LoVo (cell line): Measurements from ENCODE around the gene PPARD.
"Not testable (repeated sequence)": the region's sequence is repeated elsewhere in the genome, so short reads cannot be mapped to it uniquely, and the experiment has no call there.

ENCODE experiments used
- DNase-seq: peaks from one replicate; pipeline ENCODE4 v3.0.0-alpha.2; 2016; ENCODE audit warnings: low spot score

PPARD gene

GRCh38 chr6:35312076-35312800 lies 30.1 kb upstream of the PPARD start:
- no peak for DNase-seq

GRCh38 chr6:35312807-35313206 lies 29.6 kb upstream of the PPARD start:
- no peak for DNase-seq

GRCh38 chr6:35317483-35318195 lies 24.7 kb upstream of the PPARD start:
- no peak for DNase-seq

- DNase-seq: peak; percentile 63
These were observed 23.9 kb upstream of the PPARD start for GRCh38 chr6:35318196-35319171.

- DNase-seq: no peak
These were observed 22.9 kb upstream of the PPARD start for GRCh38 chr6:35319346-35320030.

GRCh38 chr6:35320031-35320410 lies 22.3 kb upstream of the PPARD start:
- DNase-seq: no peak

- DNase-seq: no peak
These were observed 21.3 kb upstream of the PPARD start for GRCh38 chr6:35321091-35321490.

- DNase-seq: peak; percentile 56
These were observed 14.9 kb upstream of the PPARD start for GRCh38 chr6:35327349-35328027.

GRCh38 chr6:35328108-35328723 lies 14.1 kb upstream of the PPARD start:
- DNase-seq: peak; percentile 76

GRCh38 chr6:35328965-35329364 lies 13.4 kb upstream of the PPARD start:
- not testable (repeated sequence) for DNase-seq

GRCh38 chr6:35330541-35331119 lies 11.7 kb upstream of the PPARD start:
- DNase-seq: peak; percentile 32

- DNase-seq: peak; percentile 81
These were observed 10.1 kb upstream of the PPARD start for GRCh38 chr6:35332074-35332887.

GRCh38 chr6:35341557-35341956 lies 801 bp upstream of the PPARD start:
- DNase-seq: peak; percentile 19

- no peak for DNase-seq
These were observed 905 bp downstream of the PPARD start for GRCh38 chr6:35343092-35343834.

GRCh38 chr6:35343835-35344550 lies 1.6 kb downstream of the PPARD start:
- no peak for DNase-seq

- no peak for DNase-seq
These were observed 9.1 kb downstream of the PPARD start for GRCh38 chr6:35351422-35351821.

- no peak for DNase-seq
These were observed 10.4 kb downstream of the PPARD start for GRCh38 chr6:35352735-35353134.
